ENCODE results near the gene GIPR.

GIPR gene

DNA sequence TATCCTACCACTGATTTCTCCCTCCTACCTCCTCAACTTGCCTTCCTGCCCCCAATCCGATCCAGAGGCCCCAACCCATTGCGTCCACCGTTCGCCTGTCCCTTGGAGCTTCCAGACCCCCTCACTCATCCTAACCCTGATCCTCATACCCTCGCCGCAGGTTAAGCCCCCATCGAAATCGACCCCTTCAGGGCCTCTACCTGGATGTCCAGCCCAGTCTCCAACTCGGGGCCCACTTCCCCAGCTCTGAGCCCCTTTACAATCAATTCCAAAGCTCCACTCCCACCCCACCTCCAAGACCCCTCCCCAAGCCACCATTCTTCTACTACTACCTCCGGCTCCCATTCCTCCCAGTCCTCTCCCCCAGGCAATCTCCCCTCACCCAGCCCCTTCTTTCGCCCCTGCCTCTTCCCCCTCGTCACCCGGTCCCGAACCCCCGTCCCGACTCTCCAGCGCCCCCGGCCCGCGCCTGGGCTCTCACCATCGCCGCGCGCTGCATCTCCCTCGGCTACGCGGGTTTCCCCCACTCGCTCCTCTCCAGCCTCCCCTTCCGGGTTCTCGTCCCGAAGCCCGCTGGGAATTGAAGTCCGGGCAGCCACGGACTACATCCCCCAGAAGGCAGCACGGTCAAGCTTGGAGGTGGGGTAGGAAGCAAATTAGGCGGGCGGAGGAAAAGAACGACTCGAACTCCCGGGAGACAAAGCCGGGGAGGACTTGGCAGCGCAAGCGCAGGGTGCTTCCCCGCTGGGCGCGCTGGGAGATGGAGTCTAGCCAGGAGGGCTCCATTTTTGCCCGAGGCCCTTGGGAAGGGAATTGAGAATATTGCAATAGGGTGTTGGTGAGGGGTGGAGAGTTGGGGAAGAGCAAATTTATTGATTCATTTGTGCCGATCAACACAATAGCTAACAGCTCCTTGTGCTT lies 62.6 kb downstream of the GIPR start, which contains the start of gene FBXO46:
Gene FBXO46, minus strand, starts transcription at position 529 of the 921 bp plus-strand sequence. CDS start 17,401 bp downstream, outside the sequence.
- DNase-seq (ENCODE audit: low read depth, low spot score), result peak; percentile 99
